Mammary epithelial cell (primary cell): ENCODE data around the gene KRT7.

ENCODE experiments used
- EZH2 ChIP-seq: IDR thresholded peaks from 2 replicates; pipeline ENCODE4 v1.6.1; 2012; ENCODE audit warnings: low read length, inconsistent platforms, borderline replicate concordance
- TF ChIP-seq, protein P1 (sequence below), 2 donors: IDR thresholded peaks in 1 of 2; conservative IDR thresholded peaks in 1 of 2; 2 replicates each; pipeline ENCODE4 v1.5.1; 2011 to 2012; ENCODE audit warnings: inconsistent platforms in 2 of 2, low read length in 2 of 2, mild to moderate bottlenecking in 2 of 2, control low read depth in 1 of 2, low read depth in 1 of 2; ENCODE audit not compliant: insufficient read depth in 1 of 2; ENCODE audit errors: extremely low read depth in 1 of 2

- no peak for TF ChIP-seq EZH2
- TF ChIP-seq, protein P1, sequence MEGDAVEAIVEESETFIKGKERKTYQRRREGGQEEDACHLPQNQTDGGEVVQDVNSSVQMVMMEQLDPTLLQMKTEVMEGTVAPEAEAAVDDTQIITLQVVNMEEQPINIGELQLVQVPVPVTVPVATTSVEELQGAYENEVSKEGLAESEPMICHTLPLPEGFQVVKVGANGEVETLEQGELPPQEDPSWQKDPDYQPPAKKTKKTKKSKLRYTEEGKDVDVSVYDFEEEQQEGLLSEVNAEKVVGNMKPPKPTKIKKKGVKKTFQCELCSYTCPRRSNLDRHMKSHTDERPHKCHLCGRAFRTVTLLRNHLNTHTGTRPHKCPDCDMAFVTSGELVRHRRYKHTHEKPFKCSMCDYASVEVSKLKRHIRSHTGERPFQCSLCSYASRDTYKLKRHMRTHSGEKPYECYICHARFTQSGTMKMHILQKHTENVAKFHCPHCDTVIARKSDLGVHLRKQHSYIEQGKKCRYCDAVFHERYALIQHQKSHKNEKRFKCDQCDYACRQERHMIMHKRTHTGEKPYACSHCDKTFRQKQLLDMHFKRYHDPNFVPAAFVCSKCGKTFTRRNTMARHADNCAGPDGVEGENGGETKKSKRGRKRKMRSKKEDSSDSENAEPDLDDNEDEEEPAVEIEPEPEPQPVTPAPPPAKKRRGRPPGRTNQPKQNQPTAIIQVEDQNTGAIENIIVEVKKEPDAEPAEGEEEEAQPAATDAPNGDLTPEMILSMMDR (conservative IDR thresholded peaks at IDR 0.05 in 1 of 2, IDR thresholded peaks at IDR 0.05 in 1 of 2; ENCODE audit: extremely low read depth in 1 of 2, insufficient read depth in 1 of 2, low read depth in 1 of 2, low read length in 2 of 2) = no peak
Observed at GRCh38 chr12:52195065-52195730, 37.8 kb upstream of the KRT7 start.
